ENCODE measurements around the gene HSH2D.

HSH2D gene

GRCh38 chr19:16188521-16188920 is 45.0 kb downstream of the HSH2D start:
- TF ChIP-seq CTCF (IDR thresholded peaks at IDR 0.05; ENCODE audit: low read depth, low read length) = no peak
- no peak for DNase-seq (ENCODE audit: extremely low read depth, low read depth)

GRCh38 chr19:16190198-16190597 is 46.7 kb downstream of the HSH2D start:
- no peak for TF ChIP-seq CTCF (IDR thresholded peaks at IDR 0.05; ENCODE audit: low read depth, low read length)
- DNase-seq (ENCODE audit: extremely low read depth, low read depth) = no peak

GRCh38 chr19:16190736-16191135 is 47.3 kb downstream of the HSH2D start:
- DNase-seq (ENCODE audit: extremely low read depth, low read depth) = no peak
- TF ChIP-seq CTCF (IDR thresholded peaks at IDR 0.05; ENCODE audit: low read depth, low read length) = no peak

- no peak for TF ChIP-seq CTCF (IDR thresholded peaks at IDR 0.05; ENCODE audit: low read depth, low read length)
- DNase-seq (ENCODE audit: extremely low read depth, low read depth) = no peak
Observed at GRCh38 chr19:16191216-16191908, 47.9 kb downstream of the HSH2D start.

- no peak for TF ChIP-seq CTCF (IDR thresholded peaks at IDR 0.05; ENCODE audit: low read depth, low read length)
- DNase-seq (ENCODE audit: extremely low read depth, low read depth) = no peak
Observed at GRCh38 chr19:16193466-16193865, 50.0 kb downstream of the HSH2D start.

GRCh38 chr19:16197188-16197621 is 53.7 kb downstream of the HSH2D start:
- no peak for TF ChIP-seq CTCF (IDR thresholded peaks at IDR 0.05; ENCODE audit: low read depth, low read length)
- DNase-seq (ENCODE audit: extremely low read depth, low read depth) = peak; percentile 81

- TF ChIP-seq CTCF (IDR thresholded peaks at IDR 0.05; ENCODE audit: low read depth, low read length) = no peak
- DNase-seq (ENCODE audit: extremely low read depth, low read depth) = peak; percentile 95
Observed at GRCh38 chr19:16197622-16198369, 54.3 kb downstream of the HSH2D start, which contains the start of gene AP1M1. Gene AP1M1 (plus strand): TSS chr19:16197911. CDS start chr19:16198027, 116 bp downstream.
